Measurements from ENCODE around the gene NT5DC3. TPM values are rescaled to one million over a fixed set of nuclear protein-coding genes. Genes with fewer than 3 reads are reported as not detected.

NT5DC3 gene
- total RNA-seq, 6 donors from 2014 or later: 3.8 to 29.3 (median 7.3) TPM

DNA sequence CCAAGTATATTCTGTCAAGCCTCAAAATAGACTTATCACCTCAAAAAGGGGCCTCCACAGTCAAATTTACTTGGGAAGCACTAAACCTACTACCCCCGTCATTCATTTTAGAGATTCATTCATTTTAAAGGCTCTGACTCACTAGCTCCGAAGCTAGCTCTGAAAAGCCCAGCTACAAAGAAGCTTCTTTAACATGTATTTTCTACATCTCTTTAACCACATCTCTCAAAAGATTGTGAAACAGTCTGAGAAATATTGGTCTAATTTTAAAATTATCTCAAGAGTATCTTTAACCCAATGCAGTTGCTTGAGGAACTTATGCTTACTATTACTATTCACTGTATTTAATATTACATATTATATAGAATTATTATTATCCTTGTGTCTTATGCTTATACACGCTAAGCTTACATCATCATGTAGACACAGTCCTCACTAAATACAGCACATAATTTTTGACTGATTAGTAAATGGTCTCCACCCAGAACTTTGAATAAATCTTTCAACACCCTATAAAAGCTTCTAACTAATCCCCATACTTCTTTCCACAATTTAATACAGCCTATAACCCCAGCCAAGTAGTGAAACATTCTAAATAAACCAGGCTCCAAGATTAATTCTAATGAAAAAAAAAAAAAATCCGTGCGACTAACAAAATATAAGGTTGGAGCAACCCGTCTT lies 7.8 kb downstream of the NT5DC3 start:
- DNase-seq (no peak), ATAC-seq (ENCODE audit: low FRiP score in 2 of 2) (no peak)
- Histone ChIP-seq H3K4me3 (no peak overlapping the region), H3K27me3 (no peaks in the 10 kb centered on the region), H3K27ac (no peak overlapping the region), H3K36me3 (no peaks in the 10 kb centered on the region), H3K4me1 (peaks cover 0 to 5% (median 0%) of the 10 kb centered on the region in 4 donors), H3K9me3 (no peaks in the 10 kb centered on the region)
- WGBS, 2 donors: 87 to 92% methylated on average over 6 of the region's 6 CpGs
- TF ChIP-seq, protein P1, sequence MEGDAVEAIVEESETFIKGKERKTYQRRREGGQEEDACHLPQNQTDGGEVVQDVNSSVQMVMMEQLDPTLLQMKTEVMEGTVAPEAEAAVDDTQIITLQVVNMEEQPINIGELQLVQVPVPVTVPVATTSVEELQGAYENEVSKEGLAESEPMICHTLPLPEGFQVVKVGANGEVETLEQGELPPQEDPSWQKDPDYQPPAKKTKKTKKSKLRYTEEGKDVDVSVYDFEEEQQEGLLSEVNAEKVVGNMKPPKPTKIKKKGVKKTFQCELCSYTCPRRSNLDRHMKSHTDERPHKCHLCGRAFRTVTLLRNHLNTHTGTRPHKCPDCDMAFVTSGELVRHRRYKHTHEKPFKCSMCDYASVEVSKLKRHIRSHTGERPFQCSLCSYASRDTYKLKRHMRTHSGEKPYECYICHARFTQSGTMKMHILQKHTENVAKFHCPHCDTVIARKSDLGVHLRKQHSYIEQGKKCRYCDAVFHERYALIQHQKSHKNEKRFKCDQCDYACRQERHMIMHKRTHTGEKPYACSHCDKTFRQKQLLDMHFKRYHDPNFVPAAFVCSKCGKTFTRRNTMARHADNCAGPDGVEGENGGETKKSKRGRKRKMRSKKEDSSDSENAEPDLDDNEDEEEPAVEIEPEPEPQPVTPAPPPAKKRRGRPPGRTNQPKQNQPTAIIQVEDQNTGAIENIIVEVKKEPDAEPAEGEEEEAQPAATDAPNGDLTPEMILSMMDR (IDR thresholded peaks at IDR 0.05): no peak
- TF ChIP-seq POLR2A (IDR thresholded peaks at IDR 0.05) (no peak), POLR2AphosphoS5 (IDR thresholded peaks at IDR 0.05) (no peak), EP300 (IDR thresholded peaks at IDR 0.05) (no peak)

DNA sequence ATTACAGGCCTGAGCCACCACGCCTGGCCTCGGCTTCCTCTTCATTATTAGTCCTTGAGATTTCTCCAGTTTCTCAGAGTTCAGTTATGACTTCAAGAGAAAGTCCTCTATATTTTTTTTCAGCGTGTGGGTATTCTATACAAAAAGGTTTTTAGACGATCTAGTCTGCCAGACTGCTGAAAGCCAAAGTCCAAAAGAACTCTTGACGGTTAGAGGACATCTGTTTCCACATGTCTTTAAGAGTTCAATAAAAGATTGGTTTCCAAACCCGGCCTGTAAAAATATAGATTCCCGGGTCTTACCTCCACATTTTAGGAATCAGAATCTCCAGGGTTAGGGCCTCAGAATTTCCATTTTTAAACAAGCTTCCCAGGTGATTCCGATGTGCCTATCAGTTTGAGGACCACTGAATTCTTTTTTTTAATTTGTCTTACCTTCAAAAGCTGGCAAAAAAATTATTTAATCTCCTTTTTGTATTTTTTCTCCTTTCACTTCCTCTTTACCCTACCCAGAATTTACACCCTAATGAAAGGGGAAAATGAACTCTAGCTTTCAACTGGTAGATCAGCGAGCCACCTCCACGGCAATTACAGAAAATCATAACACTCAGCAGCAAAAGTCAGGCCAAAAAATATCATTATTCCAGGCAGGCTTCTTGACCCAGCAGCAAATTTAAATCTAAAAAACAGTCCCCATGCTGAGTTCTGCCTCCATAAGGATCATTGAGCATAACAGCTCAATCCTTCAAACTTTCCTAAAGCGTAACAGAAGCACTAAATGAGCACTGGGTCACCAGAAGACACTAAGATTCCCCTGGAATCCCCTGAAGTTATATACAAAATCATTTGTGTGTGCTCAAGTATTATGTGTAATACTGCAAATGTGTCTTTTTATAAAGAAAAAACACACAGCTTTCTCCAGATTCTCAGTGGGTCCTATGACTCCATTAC lies 8.7 kb downstream of the NT5DC3 start:
- Histone ChIP-seq H3K9me3 (no peaks in the 10 kb centered on the region), H3K27ac (no peak overlapping the region), H3K4me1 (peaks cover 0 to 5% (median 0%) of the 10 kb centered on the region in 4 donors), H3K27me3 (no peaks in the 10 kb centered on the region), H3K4me3 (no peak overlapping the region), H3K36me3 (no peaks in the 10 kb centered on the region)
- ATAC-seq (ENCODE audit: low FRiP score in 2 of 2) (no peak), DNase-seq (no peak)
- 83 to 85% methylated on average over 11 of the region's 11 CpGs for WGBS, 2 donors
- TF ChIP-seq POLR2A (IDR thresholded peaks at IDR 0.05): no peak
- TF ChIP-seq POLR2AphosphoS5 (IDR thresholded peaks at IDR 0.05): no peak
- TF ChIP-seq, protein P1 (IDR thresholded peaks at IDR 0.05): no peak
- TF ChIP-seq EP300 (IDR thresholded peaks at IDR 0.05): no peak

DNA sequence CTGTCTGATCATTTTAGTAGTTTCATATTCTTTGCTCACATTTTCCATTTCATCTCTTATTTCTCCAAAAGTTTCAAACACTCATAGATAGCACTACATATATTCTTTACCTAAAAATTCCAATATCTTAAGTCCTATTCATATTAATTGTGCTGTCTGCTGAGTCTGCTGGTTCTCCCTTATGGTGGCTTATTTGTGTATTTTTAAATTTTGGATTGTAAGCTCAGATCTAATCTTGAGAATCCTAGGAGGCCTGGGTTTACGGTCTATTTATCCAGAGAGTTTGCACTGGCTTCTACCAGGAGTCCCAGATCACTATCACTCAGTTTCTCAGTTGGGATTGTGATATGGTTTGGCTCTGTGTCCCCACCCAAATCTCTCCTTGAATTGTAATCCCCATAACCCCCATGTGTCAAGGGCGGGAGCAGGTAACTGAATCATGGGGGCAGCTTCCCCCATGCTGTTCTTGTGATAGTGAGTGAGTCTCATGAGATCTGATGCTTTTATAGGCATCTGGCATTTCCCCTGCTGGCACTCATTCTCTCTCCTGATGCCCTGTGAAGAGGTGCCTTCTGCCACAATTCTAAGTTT lies 10.2 kb downstream of the NT5DC3 start:
- Histone ChIP-seq H3K4me3 (no peak overlapping the region), H3K27ac (no peak overlapping the region), H3K36me3 (no peaks in the 10 kb centered on the region), H3K9me3 (no peaks in the 10 kb centered on the region), H3K27me3 (no peaks in the 10 kb centered on the region), H3K4me1 (peaks cover 0 to 5% (median 0%) of the 10 kb centered on the region in 4 donors)
- ATAC-seq (ENCODE audit: low FRiP score in 2 of 2): no peak
- TF ChIP-seq POLR2A (IDR thresholded peaks at IDR 0.05): no peak
- TF ChIP-seq POLR2AphosphoS5 (IDR thresholded peaks at IDR 0.05): no peak
- no peak for TF ChIP-seq EP300 (IDR thresholded peaks at IDR 0.05)
- TF ChIP-seq, protein P1 (IDR thresholded peaks at IDR 0.05): no peak
- no peak for DNase-seq
- 94 to 97% methylated on average over 2 of the region's 2 CpGs for WGBS, 2 donors

DNA sequence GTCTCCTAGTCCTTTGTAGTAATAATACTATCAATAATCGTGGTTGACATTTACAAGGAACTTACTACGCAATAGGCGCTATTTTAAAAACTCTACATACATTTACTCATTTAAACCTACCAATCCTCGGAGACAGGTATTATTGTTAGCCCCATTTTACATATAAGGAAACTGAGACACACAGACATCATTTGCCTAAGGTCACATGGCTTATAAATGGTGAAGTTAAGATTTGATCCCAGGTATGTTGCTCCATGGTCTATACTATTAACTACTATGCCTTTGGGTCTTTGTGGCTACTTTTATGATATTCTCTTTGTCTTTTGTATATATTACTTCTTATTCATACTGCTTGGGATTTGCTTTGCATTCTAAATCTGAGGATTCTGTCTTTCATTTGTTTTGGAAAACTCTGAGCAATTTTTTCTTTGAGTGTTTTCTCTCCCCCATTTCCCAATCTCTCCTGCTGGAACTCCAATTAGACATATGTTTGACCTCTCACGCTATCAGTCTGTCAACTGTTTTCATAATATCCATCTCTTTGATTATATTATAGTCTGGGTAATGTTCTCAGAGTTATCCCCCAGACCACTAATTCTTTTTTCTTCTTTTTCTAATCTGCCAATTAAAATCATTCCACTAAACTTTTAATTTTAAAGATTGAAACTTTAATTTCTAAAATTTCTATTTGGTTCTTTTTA lies 10.9 kb downstream of the NT5DC3 start:
- Histone ChIP-seq H3K27ac (no peak overlapping the region), H3K4me3 (no peak overlapping the region), H3K9me3 (no peaks in the 10 kb centered on the region), H3K4me1 (peaks cover 0 to 5% (median 0%) of the 10 kb centered on the region in 4 donors), H3K36me3 (no peaks in the 10 kb centered on the region), H3K27me3 (no peaks in the 10 kb centered on the region)
- TF ChIP-seq POLR2AphosphoS5 (IDR thresholded peaks at IDR 0.05) (no peak), EP300 (IDR thresholded peaks at IDR 0.05) (no peak), POLR2A (IDR thresholded peaks at IDR 0.05) (no peak)
- TF ChIP-seq, protein P1 (IDR thresholded peaks at IDR 0.05): no peak
- no peak for ATAC-seq (ENCODE audit: low FRiP score in 2 of 2)
- no peak for DNase-seq
- WGBS, 2 donors: 90 to 96% methylated on average over 5 of the region's 5 CpGs
